Measurements from ENCODE around the gene EPHB1. TPM values are rescaled to one million over a fixed set of nuclear protein-coding genes. Genes with fewer than 3 reads are reported as not detected.
"Not testable (repeated sequence)": the region's sequence is repeated elsewhere in the genome, so short reads cannot be mapped to it uniquely, and the experiment has no call there.

Gene EPHB1
- total RNA-seq, 4 donors from 2014 or later = 0.82 to 2.2 (median 1.2) TPM

DNA sequence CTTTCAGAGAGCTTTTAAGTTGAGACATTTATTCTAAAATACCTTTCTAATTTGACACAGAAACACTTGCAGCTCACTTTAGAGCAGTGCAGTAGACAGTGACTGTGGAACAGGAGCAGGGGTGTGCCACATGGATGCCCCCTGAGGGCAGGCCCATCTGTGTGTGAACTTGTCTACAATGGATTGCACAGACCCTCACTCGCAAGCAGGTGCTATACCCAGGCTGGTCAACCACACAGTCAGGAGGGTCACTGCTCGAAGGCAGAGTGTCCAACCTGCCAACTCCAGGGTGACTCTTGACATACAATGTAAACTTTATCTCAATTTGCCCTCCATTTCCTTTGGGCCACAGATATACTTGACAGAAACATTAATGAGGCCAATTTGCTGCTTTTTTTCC is 437.2 kb downstream of the EPHB1 start:
- intact Hi-C loops (cut with DNase I; ENCODE audit: low total_unique reads) (no loop called here), in situ Hi-C loops (cut with MboI; ENCODE audit: low pct_ligation_motif_present in 1 of 4, low pct_unique_long_range_greater_than_20kb in 1 of 4, low sequenced_read_pairs in 3 of 4) (no loop called here)
- TF ChIP-seq EP300 (IDR thresholded peaks at IDR 0.05; ENCODE audit: low read depth) (no peak), POLR2AphosphoS5 (IDR thresholded peaks at IDR 0.05) (no peak), POLR2A (IDR thresholded peaks at IDR 0.05) (no peak)
- H3K4me3 ChIP-seq = no peak overlapping the region
- DNase-seq = no peak
- H3K36me3 ChIP-seq = no peaks in the 10 kb centered on the region
- 77% methylated on average over 2 of the region's 2 CpGs; no CpG with 5 or more reads in 1 of the 2 donors for WGBS, 2 donors (ENCODE audit: low coverage in 1 of 2)
- H3K9me3 ChIP-seq = no peaks in the 10 kb centered on the region
- H3K4me1 ChIP-seq = no peaks in the 10 kb centered on the region
- no peak overlapping the region for H3K27ac ChIP-seq
- H3K27me3 ChIP-seq = no peaks in the 10 kb centered on the region

GRCh38 chr3:135233476-135233875 is 438.4 kb downstream of the EPHB1 start:
- intact Hi-C loops (cut with DNase I; ENCODE audit: low total_unique reads); H3K4me3 ChIP-seq; DNase-seq; H3K27me3 ChIP-seq; H3K36me3 ChIP-seq; in situ Hi-C loops (cut with MboI; ENCODE audit: low pct_ligation_motif_present in 1 of 4, low pct_unique_long_range_greater_than_20kb in 1 of 4, low sequenced_read_pairs in 3 of 4); H3K9me3 ChIP-seq; H3K27ac ChIP-seq; H3K4me1 ChIP-seq: not testable (repeated sequence)
- WGBS, 2 donors (ENCODE audit: low coverage in 1 of 2) = 100% methylated on average over 3 of the region's 3 CpGs; no CpG with 5 or more reads in 1 of the 2 donors

GRCh38 chr3:135235541-135235940 is 440.5 kb downstream of the EPHB1 start:
- Histone ChIP-seq H3K9me3 (no peaks in the 10 kb centered on the region), H3K4me3 (no peak overlapping the region), H3K4me1 (no peaks in the 10 kb centered on the region), H3K27ac (no peak overlapping the region), H3K27me3 (no peaks in the 10 kb centered on the region), H3K36me3 (no peaks in the 10 kb centered on the region)
- in situ Hi-C loops (cut with MboI; ENCODE audit: low pct_ligation_motif_present in 1 of 4, low pct_unique_long_range_greater_than_20kb in 1 of 4, low sequenced_read_pairs in 3 of 4) = no loop called here
- TF ChIP-seq EP300 (IDR thresholded peaks at IDR 0.05; ENCODE audit: low read depth) (no peak), POLR2AphosphoS5 (IDR thresholded peaks at IDR 0.05) (no peak), POLR2A (IDR thresholded peaks at IDR 0.05) (no peak)
- TF ChIP-seq, protein P1, sequence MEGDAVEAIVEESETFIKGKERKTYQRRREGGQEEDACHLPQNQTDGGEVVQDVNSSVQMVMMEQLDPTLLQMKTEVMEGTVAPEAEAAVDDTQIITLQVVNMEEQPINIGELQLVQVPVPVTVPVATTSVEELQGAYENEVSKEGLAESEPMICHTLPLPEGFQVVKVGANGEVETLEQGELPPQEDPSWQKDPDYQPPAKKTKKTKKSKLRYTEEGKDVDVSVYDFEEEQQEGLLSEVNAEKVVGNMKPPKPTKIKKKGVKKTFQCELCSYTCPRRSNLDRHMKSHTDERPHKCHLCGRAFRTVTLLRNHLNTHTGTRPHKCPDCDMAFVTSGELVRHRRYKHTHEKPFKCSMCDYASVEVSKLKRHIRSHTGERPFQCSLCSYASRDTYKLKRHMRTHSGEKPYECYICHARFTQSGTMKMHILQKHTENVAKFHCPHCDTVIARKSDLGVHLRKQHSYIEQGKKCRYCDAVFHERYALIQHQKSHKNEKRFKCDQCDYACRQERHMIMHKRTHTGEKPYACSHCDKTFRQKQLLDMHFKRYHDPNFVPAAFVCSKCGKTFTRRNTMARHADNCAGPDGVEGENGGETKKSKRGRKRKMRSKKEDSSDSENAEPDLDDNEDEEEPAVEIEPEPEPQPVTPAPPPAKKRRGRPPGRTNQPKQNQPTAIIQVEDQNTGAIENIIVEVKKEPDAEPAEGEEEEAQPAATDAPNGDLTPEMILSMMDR (IDR thresholded peaks at IDR 0.05) = no peak
- DNase-seq = no peak
- 69 to 87% methylated on average over 3 to 5 of the region's 5 CpGs for WGBS, 2 donors (ENCODE audit: low coverage in 1 of 2)
- intact Hi-C loops (cut with DNase I; ENCODE audit: low total_unique reads) = no loop called here

- no peak for TF ChIP-seq POLR2AphosphoS5 (IDR thresholded peaks at IDR 0.05)
- TF ChIP-seq POLR2A (IDR thresholded peaks at IDR 0.05) = no peak
- no peak for TF ChIP-seq EP300 (IDR thresholded peaks at IDR 0.05; ENCODE audit: low read depth)
- TF ChIP-seq, protein P1 (IDR thresholded peaks at IDR 0.05) = no peak
- H3K4me3 ChIP-seq = no peak overlapping the region
- no peaks in the 10 kb centered on the region for H3K27me3 ChIP-seq
- in situ Hi-C loops (cut with MboI; ENCODE audit: low pct_ligation_motif_present in 1 of 4, low pct_unique_long_range_greater_than_20kb in 1 of 4, low sequenced_read_pairs in 3 of 4) (no loop called here), intact Hi-C loops (cut with DNase I; ENCODE audit: low total_unique reads) (no loop called here)
- H3K36me3 ChIP-seq = no peaks in the 10 kb centered on the region
- H3K27ac ChIP-seq = no peak overlapping the region
- no peaks in the 10 kb centered on the region for H3K9me3 ChIP-seq
- WGBS, 2 donors (ENCODE audit: low coverage in 1 of 2) = 58 to 80% methylated on average over 1 to 3 of the region's 3 CpGs
- no peaks in the 10 kb centered on the region for H3K4me1 ChIP-seq
- DNase-seq = no peak
These were observed 442.5 kb downstream of the EPHB1 start for GRCh38 chr3:135237371-135238143.

DNA sequence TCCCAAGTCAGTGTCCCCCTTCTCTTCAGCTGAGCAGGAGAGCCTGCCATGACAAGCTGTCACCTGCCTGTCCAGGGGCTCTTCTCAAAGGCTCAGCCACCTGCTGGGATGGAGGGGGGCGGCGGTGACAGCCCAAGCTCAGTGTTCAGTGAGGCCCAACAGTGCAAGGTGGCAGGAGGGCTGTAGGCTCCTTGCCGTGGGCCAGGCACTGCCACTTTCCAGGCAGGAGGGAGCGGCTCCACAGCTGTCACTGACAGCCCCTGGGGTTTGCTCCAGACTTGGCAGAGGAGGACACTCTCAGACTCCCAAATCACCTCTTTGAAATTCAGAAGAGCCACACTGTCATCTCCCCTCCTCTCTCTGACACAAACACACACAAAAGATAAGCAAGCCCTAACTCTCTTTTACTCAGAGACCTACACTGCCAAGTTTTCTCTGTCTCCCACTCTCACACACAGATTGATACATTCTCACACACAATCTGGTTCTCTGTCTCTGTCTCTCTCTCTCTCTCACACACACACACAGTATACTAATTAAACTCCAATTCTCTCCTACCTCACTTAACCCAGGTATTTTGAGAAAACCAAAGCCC is 443.3 kb downstream of the EPHB1 start:
- TF ChIP-seq, protein P1 (IDR thresholded peaks at IDR 0.05) = no peak
- TF ChIP-seq POLR2AphosphoS5 (IDR thresholded peaks at IDR 0.05) (no peak), EP300 (IDR thresholded peaks at IDR 0.05; ENCODE audit: low read depth) (no peak), POLR2A (IDR thresholded peaks at IDR 0.05) (no peak)
- Histone ChIP-seq H3K4me3 (no peak overlapping the region), H3K36me3 (no peaks in the 10 kb centered on the region), H3K9me3 (no peaks in the 10 kb centered on the region), H3K27ac (no peak overlapping the region), H3K4me1 (no peaks in the 10 kb centered on the region), H3K27me3 (no peaks in the 10 kb centered on the region)
- intact Hi-C loops (cut with DNase I; ENCODE audit: low total_unique reads) (no loop called here), in situ Hi-C loops (cut with MboI; ENCODE audit: low pct_ligation_motif_present in 1 of 4, low pct_unique_long_range_greater_than_20kb in 1 of 4, low sequenced_read_pairs in 3 of 4) (no loop called here)
- WGBS, 2 donors (ENCODE audit: low coverage in 1 of 2) = 63% methylated on average over 4 of the region's 4 CpGs; no CpG with 5 or more reads in 1 of the 2 donors
- no peak for DNase-seq

All from transverse colon (tissue), 4 donors.